Hepatocyte (in vitro differentiated cells): ENCODE results near the gene CCDC112.

ENCODE experiments used
- EZH2 ChIP-seq: fragments of 200-600 bp; sonication (generic); IDR thresholded peaks from 2 replicates; pipeline ENCODE4 v1.6.1; 2016; ENCODE audit warnings: antibody characterized with exemption, mild to moderate bottlenecking, borderline replicate concordance
- TF ChIP-seq, protein P1 (sequence below): fragments of 200-600 bp; sonication (generic); IDR thresholded peaks from 2 replicates; pipeline ENCODE4 v1.5.1; 2016; ENCODE audit warnings: antibody characterized with exemption, mild to moderate bottlenecking; ENCODE audit not compliant: poor library complexity

DNA sequence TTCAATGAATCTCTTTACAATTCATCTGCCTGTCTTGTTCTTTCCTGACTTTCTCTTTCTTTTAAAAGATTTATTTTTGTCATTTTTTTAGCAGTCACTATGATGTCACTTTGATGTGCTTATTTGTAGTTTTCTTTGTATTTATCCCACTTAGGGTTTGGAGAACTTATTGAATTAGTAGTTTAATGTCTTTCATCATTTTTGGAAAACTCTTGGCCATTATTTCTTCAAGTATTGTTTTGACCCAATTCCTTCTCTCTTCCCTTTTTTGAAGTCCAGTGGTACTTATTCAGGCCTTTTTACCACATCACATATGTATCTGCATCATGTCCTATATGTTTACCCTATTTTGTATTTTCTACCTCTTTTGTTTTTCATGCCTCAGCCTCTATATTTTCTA lies 48.9 kb upstream of the CCDC112 start:
- TF ChIP-seq, protein P1, sequence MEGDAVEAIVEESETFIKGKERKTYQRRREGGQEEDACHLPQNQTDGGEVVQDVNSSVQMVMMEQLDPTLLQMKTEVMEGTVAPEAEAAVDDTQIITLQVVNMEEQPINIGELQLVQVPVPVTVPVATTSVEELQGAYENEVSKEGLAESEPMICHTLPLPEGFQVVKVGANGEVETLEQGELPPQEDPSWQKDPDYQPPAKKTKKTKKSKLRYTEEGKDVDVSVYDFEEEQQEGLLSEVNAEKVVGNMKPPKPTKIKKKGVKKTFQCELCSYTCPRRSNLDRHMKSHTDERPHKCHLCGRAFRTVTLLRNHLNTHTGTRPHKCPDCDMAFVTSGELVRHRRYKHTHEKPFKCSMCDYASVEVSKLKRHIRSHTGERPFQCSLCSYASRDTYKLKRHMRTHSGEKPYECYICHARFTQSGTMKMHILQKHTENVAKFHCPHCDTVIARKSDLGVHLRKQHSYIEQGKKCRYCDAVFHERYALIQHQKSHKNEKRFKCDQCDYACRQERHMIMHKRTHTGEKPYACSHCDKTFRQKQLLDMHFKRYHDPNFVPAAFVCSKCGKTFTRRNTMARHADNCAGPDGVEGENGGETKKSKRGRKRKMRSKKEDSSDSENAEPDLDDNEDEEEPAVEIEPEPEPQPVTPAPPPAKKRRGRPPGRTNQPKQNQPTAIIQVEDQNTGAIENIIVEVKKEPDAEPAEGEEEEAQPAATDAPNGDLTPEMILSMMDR = no peak
- no peak for TF ChIP-seq EZH2
